Esophagus muscularis mucosa (tissue), 3 donors: ENCODE results near the gene ZNF689.

Experiments
- POLR2A ChIP-seq: fragments of 450-650 bp; IDR thresholded peaks from one replicate; pipeline ENCODE4 v1.6.1; 2017; ENCODE audit warnings: antibody characterized with exemption, moderate library complexity, mild to moderate bottlenecking, low read depth
- POLR2AphosphoS5 ChIP-seq, 2 donors: sonication (generic); formaldehyde crosslinking; IDR thresholded peaks; one replicate each; pipeline ENCODE4 v1.6.1; 2017; ENCODE audit warnings: antibody characterized with exemption in 2 of 2
- TF ChIP-seq, protein P1 (sequence below), 3 experiments: fragments of 200-600 bp in 2 of 3; fragments of 450-650 bp in 1 of 3; sonication (generic) in 2 of 3; IDR thresholded peaks; one replicate each; pipeline ENCODE4 v1.5.1; 2017 to 2019; ENCODE audit warnings: antibody characterized with exemption in 3 of 3, mild to moderate bottlenecking in 2 of 3, moderate library complexity in 1 of 3

DNA sequence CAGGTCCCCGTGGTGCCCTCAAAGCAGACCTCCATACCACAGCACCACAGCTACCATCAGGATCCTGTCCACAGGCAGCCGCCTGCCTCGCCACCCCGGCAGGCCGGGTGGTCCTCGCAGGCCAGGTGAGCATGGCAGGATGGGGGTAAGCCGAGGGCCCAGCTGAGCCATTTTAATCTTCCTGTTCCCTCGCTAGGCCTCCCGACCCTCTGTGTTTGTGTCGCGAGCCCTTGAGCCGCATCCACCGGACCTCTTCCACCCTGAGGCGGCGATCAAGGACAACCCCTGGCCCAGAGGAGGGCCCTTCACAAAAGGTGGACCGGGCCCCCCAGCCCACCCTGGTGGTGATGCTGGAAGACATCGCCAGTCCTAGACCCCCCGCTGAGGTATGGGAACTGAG is 42.5 kb upstream of the ZNF689 start:
- TF ChIP-seq POLR2A (no peak), POLR2AphosphoS5 (IDR thresholded peaks at IDR 0.05) (no peak)
- TF ChIP-seq, protein P1, sequence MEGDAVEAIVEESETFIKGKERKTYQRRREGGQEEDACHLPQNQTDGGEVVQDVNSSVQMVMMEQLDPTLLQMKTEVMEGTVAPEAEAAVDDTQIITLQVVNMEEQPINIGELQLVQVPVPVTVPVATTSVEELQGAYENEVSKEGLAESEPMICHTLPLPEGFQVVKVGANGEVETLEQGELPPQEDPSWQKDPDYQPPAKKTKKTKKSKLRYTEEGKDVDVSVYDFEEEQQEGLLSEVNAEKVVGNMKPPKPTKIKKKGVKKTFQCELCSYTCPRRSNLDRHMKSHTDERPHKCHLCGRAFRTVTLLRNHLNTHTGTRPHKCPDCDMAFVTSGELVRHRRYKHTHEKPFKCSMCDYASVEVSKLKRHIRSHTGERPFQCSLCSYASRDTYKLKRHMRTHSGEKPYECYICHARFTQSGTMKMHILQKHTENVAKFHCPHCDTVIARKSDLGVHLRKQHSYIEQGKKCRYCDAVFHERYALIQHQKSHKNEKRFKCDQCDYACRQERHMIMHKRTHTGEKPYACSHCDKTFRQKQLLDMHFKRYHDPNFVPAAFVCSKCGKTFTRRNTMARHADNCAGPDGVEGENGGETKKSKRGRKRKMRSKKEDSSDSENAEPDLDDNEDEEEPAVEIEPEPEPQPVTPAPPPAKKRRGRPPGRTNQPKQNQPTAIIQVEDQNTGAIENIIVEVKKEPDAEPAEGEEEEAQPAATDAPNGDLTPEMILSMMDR (IDR thresholded peaks at IDR 0.05): no peak
